ENCODE results near the gene SPATA31A6. TPM values are rescaled to one million over a fixed set of nuclear protein-coding genes. Genes with fewer than 3 reads are reported as not detected.
"Not testable (repeated sequence)": the region's sequence is repeated elsewhere in the genome, so short reads cannot be mapped to it uniquely, and the experiment has no call there.

SPATA31A6 gene
- polyA plus RNA-seq (ENCODE audit: insufficient read length) = not detected

DNA sequence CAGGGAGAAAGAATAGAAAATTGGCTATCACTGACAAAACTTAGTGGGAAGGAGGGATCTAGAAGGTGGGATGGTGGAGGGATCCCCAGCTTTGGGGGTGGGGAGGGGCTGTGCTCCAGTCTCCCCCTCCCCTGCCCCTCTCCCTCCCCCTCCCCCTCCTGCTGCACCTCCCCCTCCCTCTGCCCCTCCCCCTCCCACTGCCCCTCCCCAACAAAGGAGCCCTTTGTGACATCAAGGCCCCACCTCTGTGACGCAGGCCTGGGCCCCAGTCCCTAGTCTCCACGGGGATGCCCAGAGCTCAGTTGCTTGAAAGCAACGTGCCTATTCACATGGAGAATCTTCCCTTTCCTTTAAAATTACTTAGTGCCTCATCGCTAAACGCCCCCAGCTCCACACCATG, at the start of gene SPATA31A6:
Gene SPATA31A6 (plus strand): TSS at position 301 of the 400 bp plus-strand sequence. CDS start 29 bp downstream, at position 330.
- DNase-seq = not testable (repeated sequence)

DNA sequence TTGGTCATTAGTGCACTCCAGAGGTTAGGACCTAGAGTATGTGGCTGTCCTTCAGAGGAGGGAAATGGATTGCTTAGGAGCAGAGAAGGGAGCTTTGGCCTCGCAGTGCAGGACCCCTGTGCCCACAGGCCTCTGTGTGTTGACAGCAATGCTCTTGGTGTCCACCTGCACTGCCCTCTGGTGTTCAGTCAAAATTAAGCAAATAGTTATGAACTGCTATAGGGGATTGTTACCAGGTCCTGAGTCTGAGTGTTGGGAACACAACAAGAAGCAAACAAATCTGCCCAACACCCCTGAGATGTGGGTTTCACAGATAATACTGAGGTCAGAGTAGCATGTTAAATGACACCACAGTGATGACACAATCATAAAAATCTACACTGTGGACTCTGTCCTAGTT, 23.2 kb upstream of the SPATA31A6 start:
- not testable (repeated sequence) for DNase-seq

DNA sequence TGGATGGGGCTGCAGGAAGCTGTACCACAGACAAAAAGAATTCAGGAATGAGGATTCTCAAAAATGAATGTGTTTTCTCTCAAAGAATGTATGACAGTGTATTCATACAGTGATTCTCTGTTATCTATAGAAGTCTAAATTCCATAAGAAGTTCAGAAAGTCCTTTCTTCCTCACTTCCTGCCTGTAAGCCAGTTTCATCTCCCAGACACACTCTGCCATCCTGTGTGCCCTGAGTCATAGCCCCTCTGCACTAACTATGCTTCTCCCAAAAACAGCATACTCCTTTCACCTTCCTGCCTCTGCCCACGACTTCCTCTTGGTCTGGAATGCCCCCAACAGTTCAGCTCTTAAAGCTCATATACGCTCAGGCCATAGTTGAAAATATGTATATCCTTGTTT, 36.4 kb downstream of the SPATA31A6 start:
- DNase-seq = not testable (repeated sequence)

DNA sequence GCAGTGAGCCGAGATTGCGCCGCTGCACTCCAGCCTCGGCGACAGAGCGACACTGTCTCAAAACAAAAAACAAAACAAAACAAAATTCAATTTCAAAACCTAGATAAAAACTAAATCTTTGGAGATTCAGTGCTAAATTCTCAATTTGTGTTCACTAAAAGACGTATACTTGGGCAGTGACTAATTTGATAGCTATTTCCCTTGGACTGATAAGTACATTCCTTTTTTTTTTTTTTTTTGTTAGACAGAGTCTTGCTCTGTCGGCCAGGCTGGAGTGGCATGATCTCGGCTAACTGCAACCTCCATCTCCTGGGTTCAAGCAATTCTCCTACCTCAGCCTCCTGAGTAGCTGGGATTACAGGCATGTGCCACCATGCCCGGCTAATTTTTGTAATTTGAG, 39.8 kb downstream of the SPATA31A6 start:
- not testable (repeated sequence) for DNase-seq

DNA sequence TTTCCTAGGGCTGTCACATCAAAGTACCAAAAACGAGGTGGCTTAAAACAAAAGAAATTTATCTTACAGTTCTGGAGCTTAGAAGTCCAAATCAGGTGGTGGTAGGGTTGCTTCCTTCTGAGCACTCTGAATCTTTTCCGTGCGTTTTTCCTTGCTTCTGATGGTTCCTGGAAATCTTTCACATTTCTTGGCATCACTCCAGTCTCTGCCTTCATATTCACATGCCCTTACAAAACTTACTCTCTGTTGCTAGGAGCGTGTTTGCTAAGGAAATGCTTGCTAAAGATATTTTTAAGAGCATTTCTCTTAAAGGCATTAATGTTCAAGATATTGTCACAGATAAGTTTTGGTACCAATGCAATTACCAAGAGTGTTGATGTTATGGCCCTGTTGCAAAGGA, 49.6 kb downstream of the SPATA31A6 start:
- DNase-seq = not testable (repeated sequence)

GRCh38 chr9:42234610-42235009, 51.2 kb downstream of the SPATA31A6 start:
- DNase-seq = not testable (repeated sequence)

- not testable (repeated sequence) for DNase-seq
Measured at GRCh38 chr9:42235352-42235991, 52.0 kb downstream of the SPATA31A6 start.

GRCh38 chr9:42236097-42236496, 52.6 kb downstream of the SPATA31A6 start:
- not testable (repeated sequence) for DNase-seq

DNA sequence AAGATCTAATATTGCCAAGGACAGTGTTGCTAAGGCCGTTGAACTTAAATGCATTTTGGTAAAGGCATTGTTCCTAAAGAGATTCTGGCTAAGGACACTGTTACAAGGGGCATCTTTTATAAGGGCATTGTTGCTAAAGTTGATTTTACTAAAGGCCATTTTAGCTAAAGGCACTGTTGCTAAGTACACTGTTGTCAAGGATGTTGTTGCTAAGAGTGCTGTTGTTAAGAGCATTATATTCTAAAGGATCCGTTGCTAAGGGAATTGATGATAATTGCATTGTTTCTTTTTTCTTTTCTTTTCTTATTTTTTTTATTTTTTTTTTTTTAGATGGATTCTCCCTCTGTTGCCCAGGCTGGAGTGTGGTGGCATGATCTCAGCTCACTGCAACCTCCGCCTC, 53.9 kb downstream of the SPATA31A6 start:
- not testable (repeated sequence) for DNase-seq

GRCh38 chr9:42238862-42239261, 55.4 kb downstream of the SPATA31A6 start:
- DNase-seq = not testable (repeated sequence)

Other genes starting within 250 kb of the SPATA31A6 start
- 6.3 TPM for gene CNTNAP3B, start 54.2 kb upstream of the SPATA31A6 start, polyA plus RNA-seq (ENCODE audit: insufficient read length)

Measured in hindlimb muscle (tissue), 1 donor.